Activated CD8-positive, alpha-beta T cell treated with anti-CD3 and anti-CD28 coated beads for 36 hours (primary cell): Measurements from ENCODE around the gene CDKN2A. TPM values are rescaled to one million over a fixed set of nuclear protein-coding genes. Genes with fewer than 3 reads are reported as not detected.

Experiments used
- ATAC-seq: fragments of 200-7000 bp; cut with Tn5 transposase; one replicate; pipeline ENCODE4 v1.10.0; 2021; ENCODE audit warnings: mild to moderate bottlenecking, moderate library complexity
- CTCF ChIA-PET: fragments of 350-600 bp; sonication (Branson Sonifier 250); formaldehyde crosslinking; loops from one replicate; lab custom pipeline; 2021; ENCODE audit warnings: antibody characterized with exemption; lab: Charles Lee
- POLR2A ChIA-PET: fragments of 350-600 bp; sonication (Branson Sonifier 250); formaldehyde crosslinking; loops from one replicate; lab custom pipeline; 2021; ENCODE audit warnings: antibody characterized with exemption; lab: Charles Lee
- DNase-seq: peaks from one replicate; pipeline ENCODE4 v3.0.0-alpha.2; 2020
- H3K27ac Mint-ChIP-seq: one replicate; pipeline ENCODE4 v1.8.0; 2021; ENCODE audit warnings: mild to moderate bottlenecking, mixed read lengths
- H3K27me3 Mint-ChIP-seq: one replicate; pipeline ENCODE4 v1.8.0; 2021; ENCODE audit warnings: mixed read lengths
- H3K36me3 Mint-ChIP-seq: one replicate; pipeline ENCODE4 v1.8.0; 2021; ENCODE audit warnings: low read depth, mixed read lengths
- H3K4me1 Mint-ChIP-seq: one replicate; pipeline ENCODE4 v1.8.0; 2021; ENCODE audit warnings: low read depth, mixed read lengths
- H3K4me3 Mint-ChIP-seq: one replicate; pipeline ENCODE4 v1.8.0; 2021; ENCODE audit warnings: mild to moderate bottlenecking, moderate library complexity, mixed read lengths
- H3K9me3 Mint-ChIP-seq: one replicate; pipeline ENCODE4 v1.8.0; 2021; ENCODE audit warnings: mixed read lengths
- CTCF ChIP-seq: fragments of 200-600 bp; IDR thresholded peaks from one replicate; pipeline ENCODE4 v1.8.0; 2022; ENCODE audit warnings: antibody characterized with exemption, mild to moderate bottlenecking
- intact Hi-C: fragments of 100-400 bp; cut with micrococcal nuclease; formaldehyde crosslinking; loops from one replicate; pipeline ENCODE4 v1.10.0; 2022
- total RNA-seq, 2 experiments: library from RNA; stranded (reverse); gene quantifications; one replicate each; pipeline ENCODE4 v1.2.3, GENCODE V29; 2021

Gene CDKN2A
- total RNA-seq, 2 experiments from 2014 or later, result 2.1 to 2.5 TPM

- ATAC-seq, result peak; percentile 95
- peaks cover 22% of the 10 kb centered on the region for H3K4me1 Mint-ChIP-seq
- H3K4me3 Mint-ChIP-seq, result no peak overlapping the region
- peaks cover 27% of the 10 kb centered on the region for H3K9me3 Mint-ChIP-seq
- peaks cover 12% of the 10 kb centered on the region for H3K36me3 Mint-ChIP-seq
- ChIA-PET CTCF (interaction anchor here (0.8 kb wide), 1 partner anchor 106 kb away, joined by 4 read pairs; no protein-coding TSS in a partner anchor), POLR2A (interaction anchor here (1.2 kb wide), 1 partner anchor 75 kb away, joined by 3 read pairs; the partner anchor contains the start of genes CDKN2A and CDKN2B-AS1)
- peak overlapping the region; percentile 75 for H3K27ac Mint-ChIP-seq
- no peaks in the 10 kb centered on the region for H3K27me3 Mint-ChIP-seq
- DNase-seq, result peak; percentile 46
- TF ChIP-seq CTCF, result no peak
- intact Hi-C loops, result no loop called here
Observed at GRCh38 chr9:21919377-21920362, 74.5 kb downstream of the CDKN2A start.

Other genes starting within 250 kb of the CDKN2A start
- gene MTAP, start 191.8 kb downstream of the CDKN2A start, total RNA-seq, result 10 to 100 TPM; 70.2 to 73.9 TPM
- gene CDKN2B-AS1, start 399 bp upstream of the CDKN2A start, total RNA-seq, result under 1 TPM; 0.41 to 0.81 TPM
- gene CDKN2B, start 14.9 kb upstream of the CDKN2A start, total RNA-seq, result not detected